Spinal cord (tissue), 4 donors: ENCODE measurements around the gene TCF21. TPM values are rescaled to one million over a fixed set of nuclear protein-coding genes. Genes with fewer than 3 reads are reported as not detected.

Experiments
- polyA plus RNA-seq, 2 donors: library from polyadenylated mRNA; unstranded; fragments of 120-200 nt; gene quantifications; one replicate each; pipeline ENCODE4 v1.2.1, GENCODE V29; 2013; ENCODE audit not compliant: insufficient read length in 2 of 2
- total RNA-seq, 2 donors: library from RNA; depleted of rRNA in 1 of 2; stranded (reverse); fragments of 120-200 nt in 1 of 2; fragments of >200 nt in 1 of 2; gene quantifications; one replicate each; pipeline versions ENCODE4 v1.2.3 to v1.2.4, GENCODE V29; 2013 to 2014

The TCF21 gene
- total and polyA plus RNA-seq, 4 donors: 0.63 to 5.3 (median 0.95) TPM; not detected in 1

Other genes starting within 250 kb of the TCF21 start
- gene TBPL1, start 64.1 kb downstream of the TCF21 start, total RNA-seq: 10 to 100 TPM; 37.7 to 53.3 TPM
- 10 to 100 TPM; 72.6 to 77.9 TPM for gene TBPL1, start 64.1 kb downstream of the TCF21 start, polyA plus RNA-seq
- gene SLC2A12, start 163.5 kb downstream of the TCF21 start, total RNA-seq: 10 to 100 TPM; 13.8 to 57.7 TPM
- gene SLC2A12, start 163.5 kb downstream of the TCF21 start, polyA plus RNA-seq: 1 to 10 TPM; 3.3 to 5.0 TPM